Measurements from ENCODE around the gene CHST1. TPM values are rescaled to one million over a fixed set of nuclear protein-coding genes. Genes with fewer than 3 reads are reported as not detected.

Gene CHST1
- polyA plus RNA-seq, 2 of the 4 experiments (the other 2 are of a cell fraction): 0.40 to 0.89 TPM

DNA sequence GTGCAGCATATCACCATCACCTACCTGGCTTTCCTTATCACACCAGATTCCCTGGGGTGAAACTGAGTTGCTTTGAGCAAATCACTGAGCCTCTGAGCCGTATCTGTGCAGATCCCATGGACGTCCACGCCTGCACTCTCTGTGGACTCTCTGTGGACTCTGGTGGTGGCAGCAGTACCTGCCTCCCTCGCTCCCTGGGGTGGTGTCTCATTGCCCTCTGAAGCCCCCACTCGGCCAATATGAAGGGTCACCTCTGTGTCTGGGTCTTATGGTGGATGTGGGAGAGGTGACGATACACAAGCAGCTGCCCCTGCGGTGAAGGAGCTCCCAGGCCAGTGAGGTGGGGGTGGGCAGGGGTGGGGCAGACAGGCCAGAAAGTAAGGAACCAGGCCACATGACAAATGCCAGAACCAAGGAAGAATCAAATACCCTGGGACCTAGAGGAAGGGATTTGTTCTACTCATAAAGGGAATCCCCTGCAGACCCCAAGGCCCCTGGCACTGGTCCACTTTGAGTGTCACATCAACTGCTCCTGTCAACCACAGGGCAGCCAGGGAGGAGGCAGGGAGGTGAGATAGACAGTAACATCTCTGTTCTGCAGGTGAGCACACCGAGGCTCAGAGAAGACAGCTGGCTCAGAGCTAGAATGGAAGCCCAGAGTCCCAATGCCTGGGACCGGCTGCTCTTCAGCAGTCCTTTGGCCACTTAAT is 9.2 kb upstream of the CHST1 start:
- H3K4me2 ChIP-seq: no peak overlapping the region
- 60% methylated on average over 5 of the region's 9 CpGs for WGBS (ENCODE audit: missing lambda C conversion rate)
- no peak overlapping the region for H3K27ac ChIP-seq
- no peak for FAIRE-seq
- ATAC-seq: no peak
- CTCF ChIA-PET: interaction anchor here (1.1 to 4.8 kb wide), 2 partner anchors 12 to 19 kb away, joined by 4 to 24 read pairs; no protein-coding TSS in a partner anchor
- DNase-seq (ENCODE audit: low read depth in 1 of 2, low spot score in 1 of 2): no peak
- H3K4me3 ChIP-seq: no peak overlapping the region
- no peaks in the 10 kb centered on the region for H3K9me3 ChIP-seq
- POLR2A ChIA-PET: no interaction called here
- no peaks in the 10 kb centered on the region for H3K4me1 ChIP-seq
- no peak for TF ChIP-seq TFCP2L1 (CRISPR knock-in tag; IDR thresholded peaks at IDR 0.05)
- no peak for TF ChIP-seq RAD21 (conservative IDR thresholded peaks at IDR 0.05 in 1 of 2, IDR thresholded peaks at IDR 0.05 in 1 of 2)
- TF ChIP-seq EHF (CRISPR knock-in tag; IDR thresholded peaks at IDR 0.05): no peak
- TF ChIP-seq ZSCAN20 (CRISPR knock-in tag; IDR thresholded peaks at IDR 0.05): no peak
- TF ChIP-seq MAFK (IDR thresholded peaks at IDR 0.05; ENCODE audit: partially characterized antibody): no peak
- no peak for TF ChIP-seq TP53 (CRISPR knock-in tag; IDR thresholded peaks at IDR 0.05)
- TF ChIP-seq, protein P1, sequence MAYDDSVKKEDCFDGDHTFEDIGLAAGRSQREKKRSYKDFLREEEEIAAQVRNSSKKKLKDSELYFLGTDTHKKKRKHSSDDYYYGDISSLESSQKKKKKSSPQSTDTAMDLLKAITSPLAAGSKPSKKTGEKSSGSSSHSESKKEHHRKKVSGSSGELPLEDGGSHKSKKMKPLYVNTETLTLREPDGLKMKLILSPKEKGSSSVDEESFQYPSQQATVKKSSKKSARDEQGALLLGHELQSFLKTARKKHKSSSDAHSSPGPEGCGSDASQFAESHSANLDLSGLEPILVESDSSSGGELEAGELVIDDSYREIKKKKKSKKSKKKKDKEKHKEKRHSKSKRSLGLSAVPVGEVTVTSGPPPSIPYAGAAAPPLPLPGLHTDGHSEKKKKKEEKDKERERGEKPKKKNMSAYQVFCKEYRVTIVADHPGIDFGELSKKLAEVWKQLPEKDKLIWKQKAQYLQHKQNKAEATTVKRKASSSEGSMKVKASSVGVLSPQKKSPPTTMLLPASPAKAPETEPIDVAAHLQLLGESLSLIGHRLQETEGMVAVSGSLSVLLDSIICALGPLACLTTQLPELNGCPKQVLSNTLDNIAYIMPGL (CRISPR knock-in tag; IDR thresholded peaks at IDR 0.05; ENCODE audit: borderline replicate concordance): no peak
- no peak for TF ChIP-seq NPAS2 (CRISPR knock-in tag; IDR thresholded peaks at IDR 0.05; ENCODE audit: borderline replicate concordance)
- TF ChIP-seq ZNF302 (CRISPR knock-in tag; IDR thresholded peaks at IDR 0.05): no peak
- no peak for TF ChIP-seq PHF8 (IDR thresholded peaks at IDR 0.05; ENCODE audit: borderline replicate concordance, low read depth)

GRCh38 chr11:45673441-45673840 is 8.0 kb upstream of the CHST1 start:
- ATAC-seq (no peak), DNase-seq (ENCODE audit: low read depth in 1 of 2, low spot score in 1 of 2) (no peak), FAIRE-seq (no peak)
- TF ChIP-seq CBX8 (IDR thresholded peaks at IDR 0.05): no peak
- no peak for TF ChIP-seq ESRRA (IDR thresholded peaks at IDR 0.05; ENCODE audit: borderline replicate concordance, low read length)
- TF ChIP-seq, protein P2, sequence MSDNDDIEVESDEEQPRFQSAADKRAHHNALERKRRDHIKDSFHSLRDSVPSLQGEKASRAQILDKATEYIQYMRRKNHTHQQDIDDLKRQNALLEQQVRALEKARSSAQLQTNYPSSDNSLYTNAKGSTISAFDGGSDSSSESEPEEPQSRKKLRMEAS (IDR thresholded peaks at IDR 0.05): no peak
- no peak for TF ChIP-seq CEBPB (IDR thresholded peaks at IDR 0.05)
- ChIA-PET CTCF (interaction anchor here (1.1 to 4.8 kb wide), 3 partner anchors 13 to 20 kb away, joined by 4 to 24 read pairs (median 4); no protein-coding TSS in a partner anchor), POLR2A (no interaction called here)
- 35% methylated on average over 4 of the region's 4 CpGs for whole genome bisulfite sequencing (ENCODE audit: missing lambda C conversion rate)
- Histone ChIP-seq H3K4me2 (no peak overlapping the region), H3K4me3 (no peak overlapping the region), H3K4me1 (no peaks in the 10 kb centered on the region), H3K27ac (no peak overlapping the region), H3K9me3 (no peaks in the 10 kb centered on the region)

- H3K9me3 ChIP-seq: no peaks in the 10 kb centered on the region
- ChIA-PET CTCF (interaction anchor here (1.2 to 4.8 kb wide), 3 partner anchors 17 to 99 kb away, joined by 4 to 24 read pairs (median 4); no protein-coding TSS in a partner anchor), POLR2A (no interaction called here)
- TF ChIP-seq ZC3H11A (IDR thresholded peaks at IDR 0.05): peak; percentile 97
- TF ChIP-seq KDM1A (IDR thresholded peaks at IDR 0.05; ENCODE audit: low read depth): no peak
- 48% methylated on average over 3 of the region's 3 CpGs for WGBS (ENCODE audit: missing lambda C conversion rate)
- H3K4me2 ChIP-seq: no peak overlapping the region
- ATAC-seq (no peak), DNase-seq (ENCODE audit: low read depth in 1 of 2, low spot score in 1 of 2) (no peak), FAIRE-seq (no peak)
- H3K27ac ChIP-seq: no peak overlapping the region
- H3K4me3 ChIP-seq: no peak overlapping the region
- no peaks in the 10 kb centered on the region for H3K4me1 ChIP-seq
These were observed 7.2 kb upstream of the CHST1 start for GRCh38 chr11:45672593-45672992.
